NCI-H187 treated with DMSO at 0.1 percent for 48 hours (cell line): ENCODE data around the gene COL4A2.
"Not testable (repeated sequence)": the region's sequence is repeated elsewhere in the genome, so short reads cannot be mapped to it uniquely, and the experiment has no call there.

Source experiments
- DNase-seq: peaks from one replicate; lab custom pipeline; 2025; lab: John Stamatoyannopoulos, UW

The COL4A2 gene

DNA sequence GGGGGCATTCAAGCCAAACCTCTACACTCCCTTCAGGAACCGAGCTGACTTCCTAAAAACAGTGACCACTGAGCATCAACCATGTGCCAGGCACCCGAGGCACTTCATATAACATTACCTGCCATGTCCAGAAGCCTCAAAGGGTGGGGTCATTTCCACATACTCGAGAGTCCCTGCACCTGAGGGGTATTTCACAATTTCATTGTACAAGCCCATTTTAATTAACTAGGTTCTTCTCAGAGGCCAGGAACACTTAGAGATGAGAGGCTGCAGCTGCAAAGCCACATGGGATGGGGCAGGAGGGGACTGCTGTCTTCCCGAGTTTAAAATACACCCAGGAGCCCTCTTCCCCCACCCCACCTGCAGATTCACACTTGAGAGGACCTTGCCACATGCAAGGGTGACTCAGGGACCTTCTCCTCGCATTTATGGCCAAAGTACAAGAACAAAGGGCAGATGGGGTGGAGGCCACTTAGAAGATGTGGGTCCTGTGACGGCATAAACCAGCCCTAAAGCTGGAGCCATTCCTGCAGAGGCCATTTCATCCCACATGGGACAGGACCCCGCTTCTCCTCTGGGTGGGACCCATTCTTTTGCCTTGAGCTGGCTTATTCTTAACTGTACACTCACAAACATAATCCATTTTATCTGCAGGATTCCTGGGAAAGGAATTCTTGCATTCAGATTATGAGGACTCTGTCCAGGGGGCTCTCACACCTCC lies 210.6 kb downstream of the COL4A2 start:
- DNase-seq: no peak

DNA sequence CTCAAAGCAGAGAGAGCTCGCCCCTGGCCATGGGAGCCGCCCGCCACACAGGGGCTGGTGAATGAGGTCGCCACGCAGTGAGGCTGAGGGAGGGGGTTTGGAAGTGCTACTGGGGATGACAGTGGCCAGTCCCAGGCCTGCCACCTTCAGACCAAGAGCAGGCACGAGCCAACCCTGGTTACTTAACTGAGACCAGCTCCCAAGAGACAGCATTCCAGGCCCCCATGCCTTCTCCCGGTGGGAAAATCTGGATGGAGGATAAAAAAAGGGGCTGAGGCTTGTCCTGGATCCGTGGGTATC lies 211.1 kb downstream of the COL4A2 start:
- no peak for DNase-seq

DNA sequence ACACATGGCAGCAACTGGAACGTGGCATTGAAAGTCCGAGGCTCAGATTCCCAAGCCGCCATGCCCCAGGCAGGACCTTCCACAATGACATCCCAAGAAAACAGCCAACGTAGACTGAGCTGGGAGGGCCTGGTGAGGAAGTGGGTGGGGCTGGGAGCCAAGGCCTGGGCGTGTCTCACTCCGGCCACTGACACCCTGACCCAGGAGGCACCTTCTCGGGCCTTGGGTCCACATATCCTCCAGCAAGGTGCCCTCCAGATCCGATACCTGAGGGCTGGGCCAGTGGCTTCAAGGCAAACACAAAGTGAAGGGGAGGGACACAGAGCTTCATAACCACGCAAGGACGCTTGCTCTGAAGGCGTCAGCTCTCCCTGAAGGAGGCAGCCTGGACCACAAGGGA lies 211.5 kb downstream of the COL4A2 start:
- DNase-seq: no peak

DNA sequence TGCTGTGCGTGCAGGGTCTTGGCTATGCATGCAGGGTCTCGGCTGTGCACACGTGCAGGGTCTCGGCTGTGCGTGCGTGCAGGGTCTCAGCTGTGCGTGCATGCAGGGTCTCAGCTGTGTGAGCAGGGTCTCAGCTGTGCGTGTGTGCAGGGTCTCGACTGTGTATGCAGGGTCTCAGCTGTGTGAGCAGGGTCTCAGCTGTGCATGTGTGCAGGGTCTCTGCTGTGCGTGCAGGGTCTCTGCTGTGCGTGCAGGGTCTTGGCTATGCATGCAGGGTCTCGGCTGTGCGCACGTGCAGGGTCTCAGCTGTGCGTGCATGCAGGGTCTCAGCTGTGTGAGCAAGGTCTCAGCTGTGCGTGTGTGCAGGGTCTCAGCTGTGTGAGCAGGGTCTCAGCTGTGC lies 212.0 kb downstream of the COL4A2 start:
- DNase-seq: no peak

DNA sequence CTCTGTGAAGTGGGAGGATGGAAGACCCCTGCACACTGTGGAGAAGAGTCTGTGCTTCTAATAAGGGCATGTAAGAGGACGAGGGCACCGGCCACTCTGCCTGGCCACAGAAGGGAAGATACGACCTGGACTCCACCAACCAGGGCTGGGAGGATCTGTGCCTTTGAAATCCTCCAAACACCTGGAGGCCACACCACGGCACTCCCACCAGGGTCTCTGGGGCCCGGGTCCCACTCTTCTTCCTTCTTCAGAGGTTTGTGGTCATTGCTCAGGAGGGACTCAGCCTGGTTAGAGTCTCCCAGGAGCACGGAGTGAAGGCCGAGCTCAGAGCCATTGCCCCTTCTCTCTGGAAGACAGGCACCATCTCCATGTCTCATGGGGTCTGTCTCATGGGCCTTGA lies 212.4 kb downstream of the COL4A2 start:
- no peak for DNase-seq

DNA sequence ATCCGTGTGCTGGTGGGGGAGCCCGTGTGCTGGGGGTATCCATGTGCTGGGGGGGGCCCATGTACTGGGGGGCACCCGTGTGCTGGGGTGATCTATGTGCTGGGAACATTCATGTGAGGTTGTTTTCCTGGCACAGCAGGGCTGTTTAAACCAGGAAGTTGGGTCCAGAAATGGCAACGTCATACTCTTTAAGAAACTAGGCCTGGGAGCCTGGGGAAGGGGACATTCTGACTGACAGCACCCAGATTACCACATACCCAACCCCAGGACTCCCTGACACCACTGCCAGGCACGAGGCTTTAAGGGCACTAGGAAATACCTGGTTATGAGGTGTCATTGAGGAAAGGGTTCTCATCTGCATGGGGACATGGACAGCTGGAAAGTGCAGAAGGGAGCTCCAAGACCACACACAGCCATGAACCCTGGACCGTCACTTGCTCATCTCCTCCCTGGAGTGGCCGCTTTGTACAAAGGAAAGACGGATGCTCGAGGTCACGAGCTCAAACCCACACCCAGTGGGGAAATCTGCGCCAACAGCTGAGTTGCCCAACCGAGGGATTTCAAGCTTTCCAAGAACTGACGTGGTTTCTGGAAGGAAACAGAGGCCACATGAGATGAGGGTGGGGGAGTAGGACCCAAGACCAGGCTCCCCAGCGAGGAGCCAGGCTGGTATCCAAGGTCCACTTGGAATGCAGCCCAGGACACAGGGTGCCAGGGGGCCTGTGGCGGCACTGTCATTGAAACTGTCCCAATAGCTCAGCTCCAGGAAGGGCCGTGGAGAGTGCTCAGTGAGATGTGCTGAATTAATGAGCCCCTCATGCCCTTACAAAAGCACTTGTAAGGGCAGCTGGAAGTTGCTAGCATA lies 213.6 kb downstream of the COL4A2 start:
- no peak for DNase-seq

DNA sequence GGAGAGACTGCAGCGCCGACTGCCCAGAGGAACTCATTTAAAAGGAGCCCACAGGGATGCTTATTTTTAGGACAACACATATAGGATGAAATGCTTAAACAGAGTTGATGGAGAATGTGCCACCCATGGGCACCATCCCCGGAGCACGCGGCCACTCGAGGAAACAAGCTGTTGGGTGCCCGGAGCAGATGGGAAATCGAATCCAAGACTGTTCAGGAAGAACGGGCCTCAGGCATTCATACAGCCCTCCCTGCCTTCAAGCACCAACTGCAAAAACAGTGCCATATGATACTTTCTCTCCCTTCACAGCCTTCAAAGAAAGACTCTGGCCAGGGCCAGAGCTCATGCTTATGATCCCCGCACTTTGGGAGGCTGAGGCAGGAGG lies 214.2 kb downstream of the COL4A2 start:
- DNase-seq: no peak

DNA sequence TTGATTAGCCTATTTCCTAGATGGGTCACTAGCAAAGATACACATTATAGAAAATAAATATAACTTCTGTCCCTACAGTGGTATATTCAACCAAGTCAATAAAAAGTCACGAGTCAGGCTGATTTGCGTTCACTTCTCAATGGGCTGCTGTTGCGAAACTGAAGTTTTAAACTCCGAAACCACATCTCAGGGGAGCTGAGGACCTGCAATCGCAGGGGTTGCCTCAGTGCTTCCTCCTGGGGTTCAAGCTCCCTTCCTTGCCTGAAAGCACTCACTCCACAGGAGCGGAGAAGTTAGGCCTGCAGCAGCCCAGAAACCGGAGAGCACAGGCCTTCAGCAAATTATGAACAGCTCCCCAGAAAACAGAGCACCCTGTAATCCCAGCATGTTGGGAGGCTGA lies 214.9 kb downstream of the COL4A2 start:
- DNase-seq: no peak

DNA sequence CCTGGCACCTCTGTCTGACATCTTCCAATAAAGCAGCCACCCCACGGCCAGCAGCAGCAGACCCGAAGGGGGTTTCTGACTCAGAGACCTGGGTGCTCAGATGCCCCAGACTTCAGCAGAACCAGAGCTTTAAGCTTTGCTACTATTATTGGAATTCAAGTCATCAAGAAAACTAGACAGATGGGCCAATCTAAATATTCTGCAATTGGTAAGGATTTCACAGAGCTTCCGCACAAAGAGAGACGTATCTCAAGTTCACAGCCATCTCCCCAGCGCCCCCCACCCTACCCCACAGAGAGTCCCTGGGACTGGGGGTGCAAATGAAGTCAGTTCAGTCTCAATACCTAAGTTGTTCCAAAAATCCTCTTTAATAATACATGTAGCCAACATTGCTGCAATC lies 215.6 kb downstream of the COL4A2 start:
- DNase-seq: no peak

DNA sequence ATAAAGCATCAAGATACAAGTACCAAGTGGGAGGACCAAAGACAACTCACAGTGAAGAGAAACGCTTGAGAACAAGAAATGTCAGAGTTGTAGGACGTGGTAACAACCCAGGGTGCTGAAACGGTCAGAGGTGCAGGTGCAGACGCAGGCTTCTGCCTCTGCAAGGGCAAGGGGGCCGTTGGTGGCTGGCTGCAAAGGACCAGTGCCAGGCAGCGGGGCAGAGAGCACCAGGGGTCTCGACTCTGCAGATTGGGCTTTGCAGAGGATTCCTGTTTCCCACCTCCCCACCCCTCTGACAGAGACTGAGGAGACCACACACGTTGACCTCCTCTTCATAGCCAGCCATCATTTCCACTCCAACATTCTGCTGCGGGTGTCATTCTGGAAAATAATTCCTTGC lies 216.1 kb downstream of the COL4A2 start:
- no peak for DNase-seq

DNA sequence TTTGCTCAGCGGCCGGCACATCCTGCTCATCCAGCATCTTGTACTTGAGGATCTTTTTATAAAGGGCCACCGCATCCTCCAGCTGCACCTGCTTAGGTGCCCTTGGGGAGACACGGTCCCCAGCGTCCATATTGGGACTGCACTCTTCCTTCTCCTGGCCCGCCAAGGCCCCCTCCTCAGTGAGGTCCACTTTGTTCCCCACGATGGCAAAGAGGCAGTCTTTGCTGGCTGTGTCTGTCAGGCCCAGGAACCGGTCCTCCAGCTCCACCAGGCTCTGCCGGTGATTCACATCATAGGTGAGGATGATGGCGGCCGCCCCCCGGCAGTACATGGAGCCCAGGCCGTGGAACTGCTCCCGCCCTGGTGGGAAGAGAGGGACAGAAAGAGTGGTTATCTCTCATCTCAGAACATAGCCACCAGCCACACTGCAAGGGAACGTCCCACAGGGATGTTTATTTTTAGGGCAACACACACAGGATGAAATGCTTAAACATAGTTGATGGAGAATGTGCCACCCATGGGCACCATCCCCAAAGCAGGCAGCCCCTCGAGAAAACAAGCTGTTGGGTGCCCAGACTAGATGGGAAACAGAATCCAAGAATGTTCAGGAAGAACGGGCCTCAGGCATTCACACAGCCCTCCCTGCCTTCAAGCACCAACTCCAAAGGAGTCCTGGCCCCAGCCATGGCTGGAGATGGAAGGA lies 216.9 kb downstream of the COL4A2 start:
- DNase-seq: no peak

DNA sequence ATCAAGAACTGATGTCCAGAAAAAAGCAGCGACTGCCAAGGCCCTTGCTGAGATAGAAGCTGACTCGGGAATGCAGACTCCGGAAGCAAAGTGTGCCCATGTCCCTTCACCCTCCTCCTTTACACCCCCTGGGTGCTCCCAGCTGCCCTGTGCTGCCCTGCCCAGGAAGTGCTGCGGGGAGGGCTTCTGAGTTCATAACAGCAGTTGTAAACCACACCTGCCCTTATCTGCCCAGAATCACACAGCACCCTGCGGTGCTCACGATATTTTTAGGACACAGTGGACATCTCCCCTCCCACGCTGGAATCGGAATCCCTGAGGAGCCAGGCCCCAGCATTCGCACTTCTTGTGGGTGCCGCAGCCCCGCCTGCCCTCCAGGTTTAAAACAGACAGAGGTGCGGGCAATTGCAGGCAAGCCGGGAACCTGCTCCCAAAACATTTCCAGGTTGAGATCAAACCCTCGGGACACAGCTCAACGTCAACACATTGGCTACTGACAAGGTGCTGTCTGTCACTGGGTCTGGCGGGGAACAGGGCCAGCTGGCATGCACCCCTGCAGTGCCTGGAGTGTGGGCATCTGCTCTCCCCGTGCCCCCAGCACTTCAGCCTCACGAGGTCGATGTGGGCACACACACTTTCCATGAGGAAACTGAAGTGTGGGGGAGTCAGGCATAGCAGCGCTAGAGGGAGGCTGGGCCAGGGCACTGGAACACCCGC lies 217.6 kb downstream of the COL4A2 start:
- DNase-seq: peak; percentile 34

DNA sequence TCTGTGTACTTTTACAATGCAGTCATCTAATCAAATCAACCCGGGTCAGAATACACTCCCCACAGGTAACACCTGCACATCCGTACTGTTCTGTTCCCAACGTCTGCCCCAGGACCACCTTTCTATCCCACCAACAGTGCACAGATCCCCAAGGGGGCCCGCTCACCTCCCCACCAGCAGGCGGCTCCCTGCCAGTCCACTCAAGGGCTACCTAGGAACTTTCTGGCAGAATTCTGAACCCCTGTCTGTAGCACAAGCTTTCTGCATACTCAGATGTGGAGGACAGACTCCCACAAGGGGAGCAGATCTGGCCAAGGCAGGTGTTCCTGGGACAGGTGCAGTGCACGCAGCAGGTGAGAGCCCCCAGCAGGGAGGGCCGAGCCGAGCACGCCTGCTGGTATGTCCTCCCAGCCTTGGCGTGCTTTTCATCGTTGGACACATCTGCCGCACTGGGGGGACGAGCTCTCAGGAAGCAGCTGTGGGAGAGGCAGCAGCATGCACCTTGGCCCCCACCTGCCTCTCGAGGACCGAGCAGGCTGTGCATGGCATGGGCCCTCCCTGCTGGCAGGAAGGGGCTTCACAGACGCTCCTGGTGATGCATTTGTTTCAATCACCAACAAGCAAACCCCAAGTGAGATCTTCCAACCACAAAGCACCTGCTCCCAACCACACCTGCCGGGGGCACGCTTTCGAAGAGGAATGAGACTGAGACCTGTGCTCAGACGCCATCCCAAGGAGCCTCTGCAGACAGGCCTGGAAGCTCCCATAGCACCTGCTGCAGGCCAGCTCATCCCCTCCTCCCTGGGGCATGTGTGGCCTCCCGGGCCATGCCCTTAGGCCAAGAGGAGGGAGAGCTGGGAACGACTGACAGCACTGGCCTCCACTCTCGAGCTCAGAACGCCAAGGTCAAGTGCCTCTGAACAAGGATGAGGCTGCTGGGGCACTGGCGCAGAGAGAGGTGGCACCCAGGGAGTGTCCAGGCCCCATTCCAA lies 218.5 kb downstream of the COL4A2 start:
- DNase-seq: peak; percentile 100

DNA sequence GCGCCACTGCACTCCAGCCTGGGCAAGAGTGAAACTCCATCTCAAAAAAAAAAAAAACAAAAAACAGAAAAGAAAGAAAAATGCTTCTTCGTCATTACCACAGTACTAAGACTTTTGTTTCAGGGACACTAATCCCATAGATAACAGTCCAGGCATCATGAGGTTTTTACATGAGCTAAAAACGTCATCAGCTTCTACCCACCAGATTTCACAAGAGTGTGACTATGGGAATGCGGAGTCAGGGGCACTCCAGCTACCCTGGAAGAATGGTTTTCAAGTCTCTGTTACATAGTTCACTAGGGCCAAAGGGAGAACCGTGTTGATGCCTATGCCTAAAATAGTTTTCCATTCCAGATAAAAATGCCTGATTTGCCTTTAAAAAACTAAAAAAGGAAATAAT lies 221.3 kb downstream of the COL4A2 start:
- DNase-seq: no peak

DNA sequence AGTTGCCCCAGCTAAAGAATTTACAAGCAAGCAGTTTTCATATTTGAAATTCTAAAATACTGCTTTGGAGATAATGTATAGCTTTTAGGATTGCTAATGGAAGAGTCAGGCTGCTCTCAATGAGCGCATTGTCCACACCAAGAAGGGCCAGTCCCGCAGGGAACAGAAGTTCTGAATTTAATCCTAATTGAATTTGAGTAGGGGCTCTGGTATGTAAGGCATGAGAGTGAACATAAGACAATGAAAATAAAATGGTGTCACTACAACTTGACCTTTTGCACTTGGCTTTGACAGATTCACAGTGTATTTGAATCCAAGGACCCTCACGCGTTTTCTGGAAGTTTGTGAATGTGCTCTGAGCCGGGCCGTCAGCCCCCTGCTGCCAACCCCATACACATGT lies 221.8 kb downstream of the COL4A2 start:
- no peak for DNase-seq

DNA sequence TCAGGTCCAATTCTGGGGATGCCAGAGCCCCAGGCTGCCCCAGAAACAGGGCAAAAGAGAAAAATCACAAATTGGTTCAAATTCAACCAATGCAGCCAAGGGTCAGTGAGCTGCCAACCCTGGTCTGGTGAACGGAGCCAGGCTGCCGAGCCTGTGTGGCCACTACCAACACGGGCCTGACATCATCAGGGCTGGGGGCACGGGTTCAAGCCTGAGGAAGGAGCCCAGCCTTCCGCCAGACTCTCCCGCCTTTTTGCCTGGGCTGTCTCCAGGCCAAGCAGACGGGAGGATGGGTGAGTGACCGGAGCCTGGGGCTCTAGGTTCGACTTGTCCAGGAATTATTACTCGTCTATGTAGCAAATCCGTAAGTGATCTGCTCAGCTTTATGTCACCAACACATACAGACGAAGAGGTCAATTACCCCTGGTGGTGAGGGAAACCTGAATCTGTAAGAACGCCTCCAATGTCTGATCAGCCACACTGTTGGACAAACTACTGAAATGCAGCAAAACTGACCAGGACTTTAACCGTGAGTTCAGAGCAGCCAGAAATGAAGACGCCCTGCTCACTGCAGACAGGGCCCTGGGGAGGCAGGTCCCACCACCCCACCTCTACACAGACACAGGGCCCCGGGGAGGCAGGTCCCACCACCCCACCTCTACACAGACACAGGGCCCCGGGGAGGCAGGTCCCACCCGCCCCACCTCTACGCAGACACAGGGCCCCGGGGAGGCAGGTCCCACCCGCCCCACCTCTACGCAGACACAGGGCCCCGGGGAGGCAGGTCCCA lies 222.6 kb downstream of the COL4A2 start:
- DNase-seq: no peak

DNA sequence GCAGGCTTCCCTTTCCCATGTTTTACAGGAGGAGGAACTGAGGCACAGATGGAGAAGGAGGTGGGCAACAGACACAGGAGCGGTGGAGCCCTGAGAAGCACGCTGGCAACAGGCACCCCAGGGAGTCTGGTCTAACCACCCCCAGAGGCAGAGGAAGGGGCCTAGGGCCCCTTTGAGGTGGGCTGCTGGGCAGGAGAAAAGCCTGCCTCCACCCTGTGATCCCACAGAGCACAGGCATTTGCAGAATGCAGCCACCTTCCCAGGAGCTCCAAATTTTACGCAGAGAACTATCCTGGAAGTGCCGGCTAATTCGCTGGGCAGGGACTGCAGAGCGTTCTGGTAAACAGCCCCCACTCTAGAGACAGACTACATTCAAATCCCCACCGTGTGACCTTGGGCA lies 224.0 kb downstream of the COL4A2 start:
- no peak for DNase-seq

DNA sequence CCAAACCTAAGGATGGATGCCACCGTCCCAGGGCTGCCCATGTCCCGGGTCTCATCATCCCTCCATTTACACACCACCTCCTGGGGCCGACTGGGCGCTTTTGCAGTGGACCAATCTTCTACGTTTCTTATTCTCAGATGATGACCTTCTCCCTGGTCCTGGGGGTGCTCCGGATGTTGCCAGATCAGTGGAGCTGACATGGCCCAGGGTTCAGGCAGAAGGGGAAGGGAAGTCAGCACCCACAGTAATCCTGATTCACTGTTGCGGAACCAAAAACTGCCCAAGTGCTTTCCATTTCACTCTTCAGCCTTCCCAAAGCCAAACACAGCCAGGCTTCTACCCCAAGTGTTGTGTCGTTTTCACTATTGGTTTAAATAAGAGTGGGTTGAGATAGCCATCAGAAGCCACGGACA lies 224.6 kb downstream of the COL4A2 start:
- DNase-seq: no peak

DNA sequence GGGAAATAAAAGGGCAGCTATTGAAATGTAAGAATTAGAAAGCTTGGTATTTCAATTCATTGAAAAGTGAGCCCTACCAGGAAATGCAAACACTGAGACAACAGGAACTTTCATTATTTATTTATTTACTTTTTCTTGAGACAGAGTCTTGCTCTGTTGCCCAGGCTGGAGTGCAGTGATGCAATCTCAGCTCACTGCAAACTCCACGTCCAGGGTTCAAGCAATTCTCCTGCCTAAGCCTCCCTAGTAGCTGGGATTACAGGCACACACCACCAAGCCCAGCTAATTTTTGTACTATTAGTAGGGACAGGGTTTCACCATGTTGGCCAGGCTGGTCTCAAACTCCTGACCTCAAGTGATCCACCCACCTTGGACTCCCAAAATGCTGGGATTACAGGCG lies 225.2 kb downstream of the COL4A2 start:
- not testable (repeated sequence) for DNase-seq
